OCI-LY3 (cell line): Measurements from ENCODE around the gene RGS19.

Experiments used
- CTCF ChIP-seq: fragments of 200-600, 300-600 bp; sonication (generic); IDR thresholded peaks from 2 replicates; pipeline ENCODE4 v1.5.1; 2014; ENCODE audit warnings: antibody characterized with exemption, low read length, low read depth
- EZH2phosphoT487 ChIP-seq: fragments of 200-600 bp; shearing (Covaris generic); IDR thresholded peaks from 2 replicates; pipeline ENCODE4 v1.6.1; 2018; ENCODE audit warnings: antibody characterized with exemption, mixed run types, low read depth

GRCh38 chr20:64100946-64101688, 21.8 kb upstream of the RGS19 start:
- TF ChIP-seq CTCF = no peak
- no peak for TF ChIP-seq EZH2phosphoT487
